ENCODE data around the gene AXIN2.

GRCh38 chr17:65587534-65588180, 26.2 kb upstream of the AXIN2 start:
- TF ChIP-seq, protein P1, sequence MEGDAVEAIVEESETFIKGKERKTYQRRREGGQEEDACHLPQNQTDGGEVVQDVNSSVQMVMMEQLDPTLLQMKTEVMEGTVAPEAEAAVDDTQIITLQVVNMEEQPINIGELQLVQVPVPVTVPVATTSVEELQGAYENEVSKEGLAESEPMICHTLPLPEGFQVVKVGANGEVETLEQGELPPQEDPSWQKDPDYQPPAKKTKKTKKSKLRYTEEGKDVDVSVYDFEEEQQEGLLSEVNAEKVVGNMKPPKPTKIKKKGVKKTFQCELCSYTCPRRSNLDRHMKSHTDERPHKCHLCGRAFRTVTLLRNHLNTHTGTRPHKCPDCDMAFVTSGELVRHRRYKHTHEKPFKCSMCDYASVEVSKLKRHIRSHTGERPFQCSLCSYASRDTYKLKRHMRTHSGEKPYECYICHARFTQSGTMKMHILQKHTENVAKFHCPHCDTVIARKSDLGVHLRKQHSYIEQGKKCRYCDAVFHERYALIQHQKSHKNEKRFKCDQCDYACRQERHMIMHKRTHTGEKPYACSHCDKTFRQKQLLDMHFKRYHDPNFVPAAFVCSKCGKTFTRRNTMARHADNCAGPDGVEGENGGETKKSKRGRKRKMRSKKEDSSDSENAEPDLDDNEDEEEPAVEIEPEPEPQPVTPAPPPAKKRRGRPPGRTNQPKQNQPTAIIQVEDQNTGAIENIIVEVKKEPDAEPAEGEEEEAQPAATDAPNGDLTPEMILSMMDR (IDR thresholded peaks at IDR 0.05): no peak
- TF ChIP-seq POLR2A (IDR thresholded peaks at IDR 0.05): no peak

Measured in testis (tissue), 2 donors.